ENCODE measurements around the gene FGF12.

- TF ChIP-seq, protein P1, sequence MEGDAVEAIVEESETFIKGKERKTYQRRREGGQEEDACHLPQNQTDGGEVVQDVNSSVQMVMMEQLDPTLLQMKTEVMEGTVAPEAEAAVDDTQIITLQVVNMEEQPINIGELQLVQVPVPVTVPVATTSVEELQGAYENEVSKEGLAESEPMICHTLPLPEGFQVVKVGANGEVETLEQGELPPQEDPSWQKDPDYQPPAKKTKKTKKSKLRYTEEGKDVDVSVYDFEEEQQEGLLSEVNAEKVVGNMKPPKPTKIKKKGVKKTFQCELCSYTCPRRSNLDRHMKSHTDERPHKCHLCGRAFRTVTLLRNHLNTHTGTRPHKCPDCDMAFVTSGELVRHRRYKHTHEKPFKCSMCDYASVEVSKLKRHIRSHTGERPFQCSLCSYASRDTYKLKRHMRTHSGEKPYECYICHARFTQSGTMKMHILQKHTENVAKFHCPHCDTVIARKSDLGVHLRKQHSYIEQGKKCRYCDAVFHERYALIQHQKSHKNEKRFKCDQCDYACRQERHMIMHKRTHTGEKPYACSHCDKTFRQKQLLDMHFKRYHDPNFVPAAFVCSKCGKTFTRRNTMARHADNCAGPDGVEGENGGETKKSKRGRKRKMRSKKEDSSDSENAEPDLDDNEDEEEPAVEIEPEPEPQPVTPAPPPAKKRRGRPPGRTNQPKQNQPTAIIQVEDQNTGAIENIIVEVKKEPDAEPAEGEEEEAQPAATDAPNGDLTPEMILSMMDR (conservative IDR thresholded peaks at IDR 0.05; ENCODE audit: low read length) = no peak
- no peak for TF ChIP-seq EZH2phosphoT487 (IDR thresholded peaks at IDR 0.05; ENCODE audit: borderline replicate concordance, low read depth, low read length)
These were observed 361.8 kb downstream of the FGF12 start for GRCh38 chr3:192365571-192365970.

All from OCI-LY7 (cell line).